NCI-H2107 treated with DMSO at 0.1 percent for 48 hours (cell line): ENCODE results near the gene MPHOSPH9.
A peak's percentile ranks its signal among the peaks of the same experiment; 100 is the strongest.

Experiments used
- DNase-seq: peaks from one replicate; lab custom pipeline; 2025; ENCODE audit not compliant: unreplicated experiment; lab: John Stamatoyannopoulos, UW

MPHOSPH9 gene

GRCh38 chr12:123150744-123151456 is 82.0 kb downstream of the MPHOSPH9 start, which contains the start of gene PITPNM2:
Gene PITPNM2, minus strand, starts transcription at chr12:123151090. Its CDS starts 116,500 bp downstream, at chr12:123034590.
- DNase-seq: no peak

- no peak for DNase-seq
Observed at GRCh38 chr12:123150275-123150743, 82.6 kb downstream of the MPHOSPH9 start.

GRCh38 chr12:123149501-123150274 is 83.3 kb downstream of the MPHOSPH9 start:
- DNase-seq: no peak

- no peak for DNase-seq
Observed at GRCh38 chr12:123149088-123149487, 83.9 kb downstream of the MPHOSPH9 start.

- DNase-seq: peak; percentile 91
Observed at GRCh38 chr12:123148655-123149054, 84.3 kb downstream of the MPHOSPH9 start.

GRCh38 chr12:123148223-123148622 is 84.7 kb downstream of the MPHOSPH9 start:
- DNase-seq: no peak

- DNase-seq: no peak
Observed at GRCh38 chr12:123145211-123145610, 87.7 kb downstream of the MPHOSPH9 start.

GRCh38 chr12:123143736-123144461 is 89.0 kb downstream of the MPHOSPH9 start:
- DNase-seq: no peak

- peak; percentile 99 for DNase-seq
Observed at GRCh38 chr12:123142921-123143735, 89.8 kb downstream of the MPHOSPH9 start.

- DNase-seq: no peak
Observed at GRCh38 chr12:123142518-123142840, 90.5 kb downstream of the MPHOSPH9 start.

GRCh38 chr12:123141615-123142517 is 91.1 kb downstream of the MPHOSPH9 start:
- peak; percentile 44 for DNase-seq

- DNase-seq: no peak
Observed at GRCh38 chr12:123140676-123141614, 92.0 kb downstream of the MPHOSPH9 start.

- DNase-seq: no peak
Observed at GRCh38 chr12:123139926-123140675, 92.8 kb downstream of the MPHOSPH9 start.

GRCh38 chr12:123135688-123136087 is 97.3 kb downstream of the MPHOSPH9 start:
- no peak for DNase-seq

- no peak for DNase-seq
Observed at GRCh38 chr12:123134826-123135225, 98.1 kb downstream of the MPHOSPH9 start.

- DNase-seq: no peak
Observed at GRCh38 chr12:123134271-123134671, 98.7 kb downstream of the MPHOSPH9 start.

GRCh38 chr12:123133701-123134100 is 99.2 kb downstream of the MPHOSPH9 start:
- no peak for DNase-seq
